BLaER1 treated with 17β-estradiol and CSF1 and Interleukin-3, amounts not matched to agents 10 nM and 100 nM (cell line): ENCODE data around the gene C13orf42.

ENCODE experiments used
- H3K27ac ChIP-seq, 11 experiments: shearing (Covaris generic); formaldehyde crosslinking; 2 replicates each; pipeline ENCODE4 v1.8.1; 2022
- H3K27me3 ChIP-seq, 11 experiments: shearing (Covaris generic); formaldehyde crosslinking; 2 replicates each; pipeline ENCODE4 v1.8.1; 2022
- H3K36me3 ChIP-seq, 11 experiments: shearing (Covaris generic); formaldehyde crosslinking; 2 replicates each; pipeline ENCODE4 v1.8.1; 2022
- H3K4me1 ChIP-seq, 10 experiments: shearing (Covaris generic); formaldehyde crosslinking; 2 replicates each; pipeline ENCODE4 v1.8.1; 2022
- H3K4me2 ChIP-seq, 11 experiments: shearing (Covaris generic); formaldehyde crosslinking; 2 replicates each; pipeline ENCODE4 v1.8.1; 2022
- H3K4me3 ChIP-seq, 10 experiments: shearing (Covaris generic); formaldehyde crosslinking; 2 replicates each; pipeline ENCODE4 v1.8.1; 2022
- H3K9ac ChIP-seq, 11 experiments: shearing (Covaris generic); formaldehyde crosslinking; 2 replicates each; pipeline ENCODE4 v1.8.1; 2022
- H3K9me3 ChIP-seq, 11 experiments: shearing (Covaris generic); formaldehyde crosslinking; replicated peaks in 1 of 11; 2 replicates each; pipeline ENCODE4 v1.8.1; 2022
- H4K20me1 ChIP-seq, 11 experiments: shearing (Covaris generic); formaldehyde crosslinking; 2 replicates each; pipeline ENCODE4 v1.8.1; 2022
- Cebpa-rat ChIP-seq, 11 experiments: shearing (Covaris generic); IDR thresholded peaks; 2 replicates each; pipeline ENCODE4 v1.8.1; 2022

The C13orf42 gene

DNA sequence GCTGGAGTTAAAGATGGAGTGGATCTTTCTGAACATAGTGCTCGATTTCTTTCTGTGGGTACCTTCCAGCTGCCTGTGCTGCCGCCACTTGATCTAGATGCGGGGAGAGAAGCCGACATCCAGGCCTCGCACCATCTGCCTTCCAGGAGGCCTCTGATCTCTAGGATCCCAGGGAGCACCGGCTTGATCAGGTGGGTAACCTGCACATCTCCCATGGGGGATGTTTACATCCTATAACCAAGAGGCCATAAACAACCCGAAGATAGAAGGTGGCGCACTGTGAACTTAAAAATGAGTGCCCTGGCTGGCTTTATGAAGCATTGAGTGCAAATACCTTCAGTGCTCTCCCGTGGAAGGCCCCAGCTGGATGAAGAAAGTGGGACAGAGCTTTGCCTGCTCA is at the start of gene C13orf42:
C13orf42 (minus strand) TSS at position 101 of the 400 bp plus-strand sequence; CDS start at position 36, 65 bp downstream.
- no peaks in the 10 kb centered on the region for H3K27me3 ChIP-seq
- H3K27ac ChIP-seq = no peak within 1 kb of the TSS
- no peak within 1 kb of the TSS for H3K4me3 ChIP-seq
- H3K4me1 ChIP-seq = no peaks in the 10 kb centered on the region
- H3K4me2 ChIP-seq = no peak within 1 kb of the TSS
- H4K20me1 ChIP-seq = no peaks in the 10 kb centered on the region
- no peak for TF ChIP-seq Cebpa-rat (IDR thresholded peaks at IDR 0.05)
- H3K36me3 ChIP-seq = no peaks in the 10 kb centered on the region
- H3K9ac ChIP-seq = no peak within 1 kb of the TSS
- no peaks in the 10 kb centered on the region for H3K9me3 ChIP-seq

DNA sequence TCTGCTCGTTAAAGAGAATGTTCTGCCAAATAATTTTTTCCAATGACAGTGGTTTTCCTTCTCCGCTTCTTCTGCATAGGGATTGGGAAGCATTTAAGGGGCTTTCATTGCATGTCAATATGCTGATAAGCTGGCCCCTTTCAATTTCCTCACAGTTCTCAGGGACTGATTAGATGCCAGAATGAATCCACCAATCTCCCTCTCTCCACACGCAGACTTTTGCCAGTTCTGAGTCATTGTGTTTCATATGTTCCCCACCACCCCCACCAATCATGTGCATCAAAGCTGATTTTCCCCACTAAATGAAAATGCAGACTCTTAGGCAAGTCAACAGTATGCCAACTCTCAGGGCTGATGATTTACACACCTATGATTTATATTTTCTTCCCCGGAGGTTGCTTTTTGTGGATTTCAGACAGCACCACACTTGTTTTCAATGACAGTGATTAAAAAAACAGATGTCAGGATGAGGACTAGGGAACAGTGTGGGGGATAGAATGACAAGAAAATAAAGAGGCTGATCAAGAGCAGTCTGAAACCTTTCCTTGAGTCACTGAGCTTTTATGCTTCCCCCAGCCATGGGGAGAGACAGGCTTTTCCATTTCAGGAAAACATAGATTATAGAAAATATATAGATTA is 47.9 kb upstream of the C13orf42 start:
- Histone ChIP-seq H3K36me3 (no peaks in the 10 kb centered on the region), H3K9me3 (no peaks in the 10 kb centered on the region), H3K9ac (no peak overlapping the region), H3K27ac (no peak overlapping the region), H3K4me2 (no peak overlapping the region), H3K27me3 (no peaks in the 10 kb centered on the region), H3K4me1 (peaks cover 0 to 7% (median 0%) of the 10 kb centered on the region in 10 experiments; a peak in 2 of 20 replicates), H4K20me1 (no peaks in the 10 kb centered on the region), H3K4me3 (no peak overlapping the region)
- TF ChIP-seq Cebpa-rat (IDR thresholded peaks at IDR 0.05) = no peak

DNA sequence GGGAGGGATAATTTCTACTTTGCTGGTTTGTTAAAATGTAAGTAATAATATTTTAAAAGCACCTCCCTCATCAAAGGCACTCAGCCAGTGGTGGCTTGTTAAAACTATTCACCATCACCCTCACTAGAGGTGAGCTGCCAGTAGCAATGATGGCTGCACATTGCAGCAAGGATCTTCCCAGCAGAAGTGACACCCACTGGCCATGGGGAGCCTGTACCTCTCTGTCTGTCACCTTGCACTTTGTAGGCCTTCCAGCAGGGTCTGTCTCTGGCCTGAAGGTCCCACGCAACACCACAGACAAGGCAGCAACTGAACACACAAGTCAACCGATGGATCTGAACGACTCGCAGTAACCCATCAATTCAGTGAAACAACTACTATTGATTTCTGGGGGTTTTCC is 47.3 kb upstream of the C13orf42 start:
- no peaks in the 10 kb centered on the region for H3K36me3 ChIP-seq
- no peaks in the 10 kb centered on the region for H4K20me1 ChIP-seq
- peaks cover 0 to 11% (median 0%) of the 10 kb centered on the region in 10 experiments; a peak in 2 of 20 replicates for H3K4me1 ChIP-seq
- TF ChIP-seq Cebpa-rat (IDR thresholded peaks at IDR 0.05) = no peak
- H3K27ac ChIP-seq = no peak overlapping the region
- no peaks in the 10 kb centered on the region for H3K27me3 ChIP-seq
- no peak overlapping the region for H3K9ac ChIP-seq
- no peak overlapping the region for H3K4me3 ChIP-seq
- no peaks in the 10 kb centered on the region for H3K9me3 ChIP-seq
- H3K4me2 ChIP-seq = no peak overlapping the region

DNA sequence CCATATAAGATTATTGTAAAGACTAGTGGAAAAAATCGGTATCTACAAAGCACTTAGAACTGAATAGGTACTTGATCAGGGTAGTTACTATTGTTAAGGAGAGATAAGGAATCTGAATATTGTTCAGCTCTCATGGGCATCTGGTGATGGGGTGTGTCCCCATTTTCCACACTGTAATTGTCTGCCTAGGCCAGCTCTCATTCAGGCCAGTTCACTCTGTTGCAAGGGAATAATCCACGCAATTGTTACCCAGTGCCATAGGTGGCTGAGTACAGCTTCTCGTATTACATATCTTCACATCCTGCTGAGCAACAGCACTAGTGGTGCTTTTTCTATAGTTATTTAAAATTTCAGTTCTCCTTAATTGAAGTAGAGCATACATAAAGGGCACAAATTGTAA is 45.6 kb upstream of the C13orf42 start:
- TF ChIP-seq Cebpa-rat (IDR thresholded peaks at IDR 0.05) = no peak
- no peaks in the 10 kb centered on the region for H3K9me3 ChIP-seq
- H3K4me3 ChIP-seq = no peak overlapping the region
- H3K4me1 ChIP-seq = peaks cover 0 to 11% (median 0%) of the 10 kb centered on the region in 10 experiments; a peak in 2 of 20 replicates
- H3K9ac ChIP-seq = no peak overlapping the region
- H4K20me1 ChIP-seq = no peaks in the 10 kb centered on the region
- no peaks in the 10 kb centered on the region for H3K27me3 ChIP-seq
- H3K4me2 ChIP-seq = no peak overlapping the region
- no peak overlapping the region for H3K27ac ChIP-seq
- H3K36me3 ChIP-seq = no peaks in the 10 kb centered on the region

DNA sequence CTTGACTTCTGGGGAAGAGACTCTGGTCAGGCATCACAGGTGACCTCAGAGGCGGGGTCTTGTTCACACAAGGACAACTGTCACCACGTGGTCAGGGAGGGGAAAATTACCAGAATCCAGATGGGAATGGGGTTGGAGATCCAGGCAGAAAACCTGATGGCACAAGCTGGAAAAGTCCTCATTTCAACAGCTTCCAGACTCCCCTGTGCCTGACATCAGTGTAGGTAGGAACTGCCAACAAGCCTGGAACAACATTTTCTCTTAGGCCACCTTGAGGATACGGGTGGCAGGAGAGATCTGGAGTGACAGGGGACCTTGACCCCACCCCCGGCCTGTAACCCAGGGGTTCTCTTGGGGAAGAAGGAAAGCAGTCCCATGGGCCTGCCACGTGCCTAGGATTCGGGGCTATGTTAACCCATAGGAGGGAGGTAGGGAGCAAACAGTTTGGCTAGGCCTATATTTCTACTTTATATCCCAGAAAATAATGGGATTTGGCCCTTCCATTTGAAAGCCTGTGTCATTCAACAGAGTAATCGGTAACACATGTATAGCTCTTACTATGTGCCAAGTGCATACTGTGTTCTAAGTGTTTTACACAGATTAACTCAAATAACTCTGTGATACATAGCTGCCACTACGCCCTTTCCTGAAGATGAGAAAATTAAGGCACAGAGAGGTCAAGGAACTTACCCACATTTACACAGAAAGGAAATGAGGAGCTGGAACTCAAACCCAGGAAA is 44.9 kb upstream of the C13orf42 start:
- Histone ChIP-seq H3K4me2 (no peak overlapping the region), H3K4me3 (no peak overlapping the region), H3K4me1 (peaks cover 0 to 11% (median 0%) of the 10 kb centered on the region in 10 experiments; a peak in 2 of 20 replicates), H3K36me3 (no peaks in the 10 kb centered on the region), H4K20me1 (no peaks in the 10 kb centered on the region), H3K9ac (no peak overlapping the region), H3K27ac (no peak overlapping the region), H3K27me3 (no peaks in the 10 kb centered on the region), H3K9me3 (no peaks in the 10 kb centered on the region)
- TF ChIP-seq Cebpa-rat (IDR thresholded peaks at IDR 0.05) = no peak

DNA sequence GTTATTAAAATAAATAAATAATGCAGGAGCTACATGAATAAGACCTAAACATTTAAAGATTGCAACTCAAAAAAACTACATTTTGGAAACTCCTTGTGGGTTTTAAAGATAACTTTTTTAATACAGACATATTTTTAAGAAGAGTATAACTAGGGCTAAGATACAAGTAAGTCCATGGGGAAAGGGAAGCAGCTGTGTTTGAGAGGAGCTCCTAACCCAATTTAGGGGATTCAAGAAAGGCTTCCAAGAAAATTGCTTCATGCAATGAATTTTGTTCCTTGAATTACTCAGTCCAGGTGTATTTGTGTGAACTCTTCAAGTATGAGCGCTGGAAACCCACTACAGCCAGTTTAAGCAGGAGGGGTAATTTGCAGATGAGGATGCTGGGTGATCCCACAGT is 44.1 kb upstream of the C13orf42 start:
- H3K9ac ChIP-seq = no peak overlapping the region
- no peaks in the 10 kb centered on the region for H4K20me1 ChIP-seq
- no peak overlapping the region for H3K4me3 ChIP-seq
- no peaks in the 10 kb centered on the region for H3K36me3 ChIP-seq
- no peak for TF ChIP-seq Cebpa-rat (IDR thresholded peaks at IDR 0.05)
- H3K4me1 ChIP-seq = peaks cover 0 to 11% (median 0%) of the 10 kb centered on the region in 10 experiments; a peak in 2 of 20 replicates
- no peaks in the 10 kb centered on the region for H3K9me3 ChIP-seq
- no peak overlapping the region for H3K4me2 ChIP-seq
- no peak overlapping the region for H3K27ac ChIP-seq
- no peaks in the 10 kb centered on the region for H3K27me3 ChIP-seq

DNA sequence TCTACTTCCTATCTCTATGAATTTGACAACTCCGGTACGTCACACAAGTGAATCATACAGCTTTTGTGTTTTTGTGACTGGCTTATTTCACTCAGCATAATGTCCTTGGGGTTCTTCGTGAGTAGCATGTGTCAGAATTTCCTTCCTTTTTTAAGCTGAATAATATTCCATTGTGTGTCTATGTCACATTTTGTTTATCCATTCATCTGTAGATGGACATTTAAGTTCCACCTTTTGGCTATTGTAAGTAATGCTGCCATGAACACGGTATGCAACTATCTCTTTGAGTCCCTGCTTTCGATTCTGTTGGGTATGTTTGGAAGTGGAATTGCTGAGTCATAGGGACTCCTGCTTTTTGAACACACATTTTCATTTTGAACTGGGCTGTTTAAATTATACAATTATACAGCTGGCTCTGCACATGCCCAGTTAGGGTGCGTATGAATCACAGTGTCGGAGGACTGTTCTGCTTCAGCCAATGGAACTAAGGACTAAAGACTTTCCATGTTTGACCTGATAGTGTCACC is 43.0 kb upstream of the C13orf42 start:
- Histone ChIP-seq H3K36me3 (no peaks in the 10 kb centered on the region), H3K9ac (no peak overlapping the region), H3K27me3 (no peaks in the 10 kb centered on the region), H4K20me1 (no peaks in the 10 kb centered on the region), H3K27ac (no peak overlapping the region), H3K4me2 (peak overlapping the region in 2 of 11 experiments; percentile 6 to 10; a peak in 1 of 22 replicates), H3K9me3 (no peaks in the 10 kb centered on the region), H3K4me3 (no peak overlapping the region), H3K4me1 (peaks cover 0 to 11% (median 0%) of the 10 kb centered on the region in 10 experiments; a peak in 2 of 20 replicates)
- no peak for TF ChIP-seq Cebpa-rat (IDR thresholded peaks at IDR 0.05)

DNA sequence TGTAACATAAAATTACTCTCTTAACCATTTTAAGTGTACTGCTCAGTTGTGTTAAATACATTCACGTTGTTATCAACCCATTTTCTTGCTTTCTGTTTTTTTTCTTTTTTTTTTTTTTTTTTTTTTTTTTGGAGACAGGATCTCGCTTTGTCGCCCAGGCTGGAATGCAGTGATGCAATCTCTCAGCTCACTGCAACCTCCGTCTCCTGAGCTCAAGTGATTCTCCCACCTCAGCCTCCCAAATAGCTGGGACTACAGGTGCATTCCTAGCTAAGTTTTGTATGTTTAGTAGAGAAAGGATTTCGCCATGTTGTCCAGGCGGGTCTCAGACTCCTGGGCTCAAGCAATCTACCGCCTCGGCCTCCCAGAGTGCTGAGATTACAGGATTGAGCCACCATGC is 42.5 kb upstream of the C13orf42 start:
- no peaks in the 10 kb centered on the region for H3K9me3 ChIP-seq
- H3K36me3 ChIP-seq = no peaks in the 10 kb centered on the region
- H4K20me1 ChIP-seq = no peaks in the 10 kb centered on the region
- H3K4me3 ChIP-seq = no peak overlapping the region
- H3K4me1 ChIP-seq = peaks cover 0 to 11% (median 0%) of the 10 kb centered on the region in 10 experiments; a peak in 2 of 20 replicates
- H3K9ac ChIP-seq = no peak overlapping the region
- H3K27me3 ChIP-seq = no peaks in the 10 kb centered on the region
- TF ChIP-seq Cebpa-rat (IDR thresholded peaks at IDR 0.05) = no peak
- H3K27ac ChIP-seq = no peak overlapping the region
- no peak overlapping the region for H3K4me2 ChIP-seq

DNA sequence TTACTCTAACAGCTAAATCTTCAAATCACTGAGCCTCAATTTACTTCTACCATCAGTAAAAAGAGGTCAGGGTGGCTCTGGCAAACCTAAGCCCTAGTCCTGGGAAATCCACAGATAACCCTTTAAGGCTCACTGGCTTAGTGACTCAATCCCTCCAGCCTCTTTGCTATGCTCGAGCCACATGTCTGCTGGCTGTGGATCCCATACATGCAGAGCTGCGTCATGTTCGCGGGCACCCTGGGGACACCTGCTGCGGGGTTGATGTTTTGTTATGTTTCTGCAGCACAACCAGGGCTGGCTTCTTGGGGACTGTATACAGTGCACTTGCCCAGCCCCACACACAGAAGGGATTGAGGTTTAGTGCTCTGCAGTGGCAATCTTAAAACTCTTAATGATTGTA is 41.6 kb upstream of the C13orf42 start:
- H3K27ac ChIP-seq = no peak overlapping the region
- H3K4me1 ChIP-seq = peaks cover 0 to 11% (median 0%) of the 10 kb centered on the region in 10 experiments; a peak in 2 of 20 replicates
- H3K36me3 ChIP-seq = no peaks in the 10 kb centered on the region
- TF ChIP-seq Cebpa-rat (IDR thresholded peaks at IDR 0.05) = no peak
- H3K9me3 ChIP-seq = no peaks in the 10 kb centered on the region
- H3K4me2 ChIP-seq = no peak overlapping the region
- no peak overlapping the region for H3K4me3 ChIP-seq
- H4K20me1 ChIP-seq = no peaks in the 10 kb centered on the region
- H3K27me3 ChIP-seq = no peaks in the 10 kb centered on the region
- H3K9ac ChIP-seq = no peak overlapping the region
